HL-60 (cell line): ENCODE results near the gene PIP5KL1.

Experiments
- GABPA ChIP-seq: IDR thresholded peaks from 2 replicates; pipeline ENCODE4 v1.6.1; 2012; ENCODE audit warnings: low read depth
- POLR2AphosphoS5 ChIP-seq: IDR thresholded peaks from 2 replicates; pipeline ENCODE4 v1.6.1; 2012; ENCODE audit warnings: low read depth
- TF ChIP-seq, protein P1 (sequence below): IDR thresholded peaks from one replicate; pipeline ENCODE4 v1.5.1; 2011; ENCODE audit warnings: low read length, control low read depth, inconsistent platforms; ENCODE audit not compliant: insufficient read depth
- TF ChIP-seq, protein P2 (sequence below): IDR thresholded peaks from 2 replicates; pipeline ENCODE4 v1.6.1; 2012; ENCODE audit warnings: low read depth; ENCODE audit not compliant: insufficient replicate concordance

DNA sequence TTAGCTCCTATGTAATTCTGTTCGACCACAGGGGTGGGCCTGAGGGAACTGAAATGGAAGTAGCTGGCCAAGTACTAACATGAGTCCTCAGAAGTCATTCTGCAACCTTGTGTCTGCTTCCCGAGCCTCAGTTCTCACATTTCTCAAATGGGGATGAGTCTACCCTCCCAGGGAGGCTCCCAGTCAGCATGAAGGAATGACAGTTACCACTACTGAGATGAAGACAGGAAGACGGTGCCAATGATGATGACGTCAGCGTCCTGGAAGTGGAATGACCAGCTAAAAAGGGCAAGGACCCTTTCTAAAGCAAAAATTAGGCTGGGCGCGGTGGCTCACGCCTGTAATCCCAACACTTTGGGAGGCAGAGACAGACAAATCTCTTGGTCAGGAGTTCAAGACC, 6.8 kb downstream of the PIP5KL1 start:
- TF ChIP-seq, protein P1, sequence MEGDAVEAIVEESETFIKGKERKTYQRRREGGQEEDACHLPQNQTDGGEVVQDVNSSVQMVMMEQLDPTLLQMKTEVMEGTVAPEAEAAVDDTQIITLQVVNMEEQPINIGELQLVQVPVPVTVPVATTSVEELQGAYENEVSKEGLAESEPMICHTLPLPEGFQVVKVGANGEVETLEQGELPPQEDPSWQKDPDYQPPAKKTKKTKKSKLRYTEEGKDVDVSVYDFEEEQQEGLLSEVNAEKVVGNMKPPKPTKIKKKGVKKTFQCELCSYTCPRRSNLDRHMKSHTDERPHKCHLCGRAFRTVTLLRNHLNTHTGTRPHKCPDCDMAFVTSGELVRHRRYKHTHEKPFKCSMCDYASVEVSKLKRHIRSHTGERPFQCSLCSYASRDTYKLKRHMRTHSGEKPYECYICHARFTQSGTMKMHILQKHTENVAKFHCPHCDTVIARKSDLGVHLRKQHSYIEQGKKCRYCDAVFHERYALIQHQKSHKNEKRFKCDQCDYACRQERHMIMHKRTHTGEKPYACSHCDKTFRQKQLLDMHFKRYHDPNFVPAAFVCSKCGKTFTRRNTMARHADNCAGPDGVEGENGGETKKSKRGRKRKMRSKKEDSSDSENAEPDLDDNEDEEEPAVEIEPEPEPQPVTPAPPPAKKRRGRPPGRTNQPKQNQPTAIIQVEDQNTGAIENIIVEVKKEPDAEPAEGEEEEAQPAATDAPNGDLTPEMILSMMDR, result no peak
- TF ChIP-seq POLR2AphosphoS5, result no peak
- no peak for TF ChIP-seq GABPA
- TF ChIP-seq, protein P2, sequence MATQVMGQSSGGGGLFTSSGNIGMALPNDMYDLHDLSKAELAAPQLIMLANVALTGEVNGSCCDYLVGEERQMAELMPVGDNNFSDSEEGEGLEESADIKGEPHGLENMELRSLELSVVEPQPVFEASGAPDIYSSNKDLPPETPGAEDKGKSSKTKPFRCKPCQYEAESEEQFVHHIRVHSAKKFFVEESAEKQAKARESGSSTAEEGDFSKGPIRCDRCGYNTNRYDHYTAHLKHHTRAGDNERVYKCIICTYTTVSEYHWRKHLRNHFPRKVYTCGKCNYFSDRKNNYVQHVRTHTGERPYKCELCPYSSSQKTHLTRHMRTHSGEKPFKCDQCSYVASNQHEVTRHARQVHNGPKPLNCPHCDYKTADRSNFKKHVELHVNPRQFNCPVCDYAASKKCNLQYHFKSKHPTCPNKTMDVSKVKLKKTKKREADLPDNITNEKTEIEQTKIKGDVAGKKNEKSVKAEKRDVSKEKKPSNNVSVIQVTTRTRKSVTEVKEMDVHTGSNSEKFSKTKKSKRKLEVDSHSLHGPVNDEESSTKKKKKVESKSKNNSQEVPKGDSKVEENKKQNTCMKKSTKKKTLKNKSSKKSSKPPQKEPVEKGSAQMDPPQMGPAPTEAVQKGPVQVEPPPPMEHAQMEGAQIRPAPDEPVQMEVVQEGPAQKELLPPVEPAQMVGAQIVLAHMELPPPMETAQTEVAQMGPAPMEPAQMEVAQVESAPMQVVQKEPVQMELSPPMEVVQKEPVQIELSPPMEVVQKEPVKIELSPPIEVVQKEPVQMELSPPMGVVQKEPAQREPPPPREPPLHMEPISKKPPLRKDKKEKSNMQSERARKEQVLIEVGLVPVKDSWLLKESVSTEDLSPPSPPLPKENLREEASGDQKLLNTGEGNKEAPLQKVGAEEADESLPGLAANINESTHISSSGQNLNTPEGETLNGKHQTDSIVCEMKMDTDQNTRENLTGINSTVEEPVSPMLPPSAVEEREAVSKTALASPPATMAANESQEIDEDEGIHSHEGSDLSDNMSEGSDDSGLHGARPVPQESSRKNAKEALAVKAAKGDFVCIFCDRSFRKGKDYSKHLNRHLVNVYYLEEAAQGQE, result no peak
